ENCODE results near the gene SLC37A1. TPM values are rescaled to one million over a fixed set of nuclear protein-coding genes. Genes with fewer than 3 reads are reported as not detected.

Gene SLC37A1
- total RNA-seq, 1 experiment from 2014 or later = 15.0 TPM

DNA sequence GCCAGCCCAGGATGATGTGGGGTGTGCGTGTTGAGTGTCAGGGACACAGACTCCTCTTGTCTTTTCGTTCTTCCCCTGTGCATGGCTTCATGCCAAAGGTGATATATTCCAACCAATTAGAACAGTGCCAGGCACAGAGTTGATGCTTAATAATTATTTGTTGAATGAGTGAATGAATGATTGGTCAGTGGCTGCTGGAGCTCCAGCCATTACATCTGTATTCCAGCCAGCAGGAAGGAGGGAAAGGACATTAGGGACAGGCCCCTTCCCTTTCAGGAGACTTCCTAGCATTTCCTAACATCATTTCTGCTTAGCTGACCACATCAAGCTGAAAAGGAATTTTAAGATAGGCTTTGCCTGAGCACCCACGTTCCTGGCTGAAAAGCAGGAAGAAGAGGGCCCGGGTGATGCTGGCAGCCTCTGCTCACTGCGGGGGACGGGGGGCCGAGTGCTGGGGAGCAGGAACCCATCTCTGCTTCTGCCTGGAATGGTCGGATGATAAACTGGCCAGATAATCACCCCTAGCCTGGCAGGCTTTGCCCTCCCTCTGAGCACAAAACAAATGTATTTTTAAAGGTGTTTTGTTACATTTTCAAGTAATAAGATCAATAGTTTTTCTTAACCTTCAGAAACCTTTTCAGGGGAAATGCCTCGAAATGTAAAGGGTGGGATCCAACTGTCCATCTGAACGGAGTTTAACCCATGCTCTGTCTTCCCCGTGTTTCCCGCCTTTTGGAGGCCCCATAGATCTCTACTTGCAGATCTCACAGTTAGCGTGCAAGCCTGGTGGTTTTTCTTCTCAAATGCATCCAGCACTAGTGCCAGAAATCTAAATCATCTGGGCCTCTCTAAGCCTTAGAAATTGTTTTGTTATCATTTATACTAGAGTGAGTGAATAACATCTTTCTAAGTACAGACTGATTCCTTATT lies 39.0 kb downstream of the SLC37A1 start:
- DNase-seq (ENCODE audit: low read depth, low spot score) = no peak
- no peak overlapping the region for H3K4me2 ChIP-seq (ENCODE audit: low read length)
- no peaks in the 10 kb centered on the region for H3K9me3 ChIP-seq (ENCODE audit: control insufficient read depth in 1 of 2, insufficient read depth in 1 of 2, low read depth in 1 of 2, low read length in 2 of 2)
- no peak overlapping the region for H3K9ac ChIP-seq (ENCODE audit: low read length)
- RAD21 ChIA-PET (ENCODE audit: low non-redundant PET in 1 of 2, low total read pairs in 2 of 2, uncharacterized antibody in 2 of 2, unreplicated experiment in 2 of 2) = no interaction called here
- no peaks in the 10 kb centered on the region for H3K4me1 ChIP-seq (ENCODE audit: control insufficient read depth in 1 of 2, insufficient read depth in 2 of 2, low read length in 2 of 2)
- H3K27me3 ChIP-seq (ENCODE audit: insufficient read depth, low read length) = no peaks in the 10 kb centered on the region
- intact Hi-C loops (cut with micrococcal nuclease) = no loop called here
- H3K9me2 ChIP-seq (ENCODE audit: insufficient read depth) = no peaks in the 10 kb centered on the region
- H3K36me3 ChIP-seq (ENCODE audit: control insufficient read depth in 1 of 2, insufficient read depth in 2 of 2, low read length in 2 of 2) = no peaks in the 10 kb centered on the region
- CTCF ChIA-PET = no interaction called here
- H4K20me1 ChIP-seq (ENCODE audit: insufficient read depth) = no peaks in the 10 kb centered on the region
- no peaks in the 10 kb centered on the region for H3K79me2 ChIP-seq (ENCODE audit: insufficient read depth, low read length)
- no peak overlapping the region for H2AFZ ChIP-seq (ENCODE audit: low read depth, low read length, poor library complexity, severe bottlenecking)
- POLR2A ChIA-PET = no interaction called here
- BruUV-seq (replicated peaks) = no TSS peak
- no peak for ATAC-seq
- no peak overlapping the region for H3K4me3 ChIP-seq (replicated peaks in 1 of 2; ENCODE audit: low read depth in 1 of 2, low read length in 2 of 2)
- TF ChIP-seq ZNF274 (IDR thresholded peaks at IDR 0.05; ENCODE audit: low read depth, low read length) = no peak
- H3K27ac ChIP-seq (ENCODE audit: low read depth, low read length) = no peak overlapping the region

DNA sequence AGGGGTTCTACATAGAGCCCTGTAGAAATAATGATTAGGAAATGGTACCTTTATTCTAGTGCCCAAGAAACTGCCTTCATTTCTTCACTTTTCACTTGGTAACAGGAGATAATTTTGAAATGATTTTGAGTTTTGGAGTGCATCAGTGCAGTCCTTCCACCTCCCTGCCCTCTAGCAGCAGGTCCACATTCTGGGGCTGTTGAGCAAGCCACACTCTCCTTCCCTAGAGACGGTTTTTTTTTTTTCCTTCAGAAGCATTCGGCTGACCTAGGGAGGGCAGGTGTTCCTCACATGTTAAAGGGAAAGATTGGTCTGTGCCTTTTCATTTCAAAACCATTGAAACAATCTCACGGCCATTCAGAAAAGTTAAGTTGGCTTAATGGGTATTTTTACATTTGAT lies 39.8 kb downstream of the SLC37A1 start:
- ChIA-PET CTCF (no interaction called here), POLR2A (no interaction called here), RAD21 (ENCODE audit: low non-redundant PET in 1 of 2, low total read pairs in 2 of 2, uncharacterized antibody in 2 of 2, unreplicated experiment in 2 of 2) (no interaction called here)
- Histone ChIP-seq H2AFZ (ENCODE audit: low read depth, low read length, poor library complexity, severe bottlenecking) (no peak overlapping the region), H3K4me2 (ENCODE audit: low read length) (no peak overlapping the region), H3K9ac (ENCODE audit: low read length) (no peak overlapping the region), H3K27ac (ENCODE audit: low read depth, low read length) (no peak overlapping the region), H3K9me2 (ENCODE audit: insufficient read depth) (no peaks in the 10 kb centered on the region), H3K36me3 (ENCODE audit: control insufficient read depth in 1 of 2, insufficient read depth in 2 of 2, low read length in 2 of 2) (no peaks in the 10 kb centered on the region), H3K9me3 (ENCODE audit: control insufficient read depth in 1 of 2, insufficient read depth in 1 of 2, low read depth in 1 of 2, low read length in 2 of 2) (no peaks in the 10 kb centered on the region), H3K27me3 (ENCODE audit: insufficient read depth, low read length) (no peaks in the 10 kb centered on the region), H3K4me3 (replicated peaks in 1 of 2; ENCODE audit: low read depth in 1 of 2, low read length in 2 of 2) (no peak overlapping the region), H4K20me1 (ENCODE audit: insufficient read depth) (no peaks in the 10 kb centered on the region), H3K79me2 (ENCODE audit: insufficient read depth, low read length) (no peaks in the 10 kb centered on the region), H3K4me1 (ENCODE audit: control insufficient read depth in 1 of 2, insufficient read depth in 2 of 2, low read length in 2 of 2) (no peaks in the 10 kb centered on the region)
- BruUV-seq (replicated peaks) = no TSS peak
- ATAC-seq (no peak), DNase-seq (ENCODE audit: low read depth, low spot score) (no peak)
- intact Hi-C loops (cut with micrococcal nuclease) = no loop called here
- TF ChIP-seq FOSL1 (IDR thresholded peaks at IDR 0.05; ENCODE audit: low read depth) (no peak), ELF1 (IDR thresholded peaks at IDR 0.05; ENCODE audit: borderline replicate concordance, low read depth) (no peak), RAD21 (IDR thresholded peaks at IDR 0.05; ENCODE audit: low read depth) (no peak), EZH2 (IDR thresholded peaks at IDR 0.05) (no peak), EZH2phosphoT487 (IDR thresholded peaks at IDR 0.05; ENCODE audit: borderline replicate concordance) (no peak), JUND (IDR thresholded peaks at IDR 0.05) (no peak), SIN3A (IDR thresholded peaks at IDR 0.05; ENCODE audit: low read depth) (no peak), CEBPB (IDR thresholded peaks at IDR 0.05; ENCODE audit: low read depth) (no peak)
- TF ChIP-seq, protein P1, sequence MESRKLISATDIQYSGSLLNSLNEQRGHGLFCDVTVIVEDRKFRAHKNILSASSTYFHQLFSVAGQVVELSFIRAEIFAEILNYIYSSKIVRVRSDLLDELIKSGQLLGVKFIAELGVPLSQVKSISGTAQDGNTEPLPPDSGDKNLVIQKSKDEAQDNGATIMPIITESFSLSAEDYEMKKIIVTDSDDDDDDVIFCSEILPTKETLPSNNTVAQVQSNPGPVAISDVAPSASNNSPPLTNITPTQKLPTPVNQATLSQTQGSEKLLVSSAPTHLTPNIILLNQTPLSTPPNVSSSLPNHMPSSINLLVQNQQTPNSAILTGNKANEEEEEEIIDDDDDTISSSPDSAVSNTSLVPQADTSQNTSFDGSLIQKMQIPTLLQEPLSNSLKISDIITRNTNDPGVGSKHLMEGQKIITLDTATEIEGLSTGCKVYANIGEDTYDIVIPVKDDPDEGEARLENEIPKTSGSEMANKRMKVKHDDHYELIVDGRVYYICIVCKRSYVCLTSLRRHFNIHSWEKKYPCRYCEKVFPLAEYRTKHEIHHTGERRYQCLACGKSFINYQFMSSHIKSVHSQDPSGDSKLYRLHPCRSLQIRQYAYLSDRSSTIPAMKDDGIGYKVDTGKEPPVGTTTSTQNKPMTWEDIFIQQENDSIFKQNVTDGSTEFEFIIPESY (IDR thresholded peaks at IDR 0.05; ENCODE audit: extremely low read depth, insufficient replicate concordance, low read length) = no peak

All from HCT116 (cell line).